GM12872 (cell line): ENCODE results near the gene MARCO.
A peak's percentile ranks its signal among the peaks of the same experiment; 100 is the strongest.

Experiments used
- TF ChIP-seq, protein P1 (sequence below): IDR thresholded peaks from 3 replicates; pipeline ENCODE4 v1.5.1; 2011; ENCODE audit warnings: low read depth, mild to moderate bottlenecking, low read length, moderate library complexity; ENCODE audit not compliant: insufficient read depth

MARCO gene

DNA sequence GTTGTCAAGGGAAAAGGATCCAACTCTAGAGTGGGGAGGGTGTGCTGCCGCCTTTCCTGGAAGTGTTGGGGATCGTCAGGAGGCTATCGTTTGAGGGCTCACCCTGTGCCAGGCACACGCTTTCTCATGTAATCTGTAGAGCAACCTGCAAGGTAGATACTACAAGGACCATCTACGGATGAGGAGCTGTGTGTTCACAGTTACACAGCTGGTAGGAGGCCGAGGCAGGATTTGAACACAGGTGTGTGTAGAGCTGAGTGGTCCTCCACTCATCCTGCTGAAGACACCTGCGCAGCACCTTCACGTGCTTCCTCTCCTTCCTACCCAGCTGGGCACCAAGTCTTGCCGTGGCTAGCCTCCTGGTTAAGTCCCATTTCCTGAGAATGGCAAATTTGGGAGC, 68.3 kb downstream of the MARCO start:
- TF ChIP-seq, protein P1, sequence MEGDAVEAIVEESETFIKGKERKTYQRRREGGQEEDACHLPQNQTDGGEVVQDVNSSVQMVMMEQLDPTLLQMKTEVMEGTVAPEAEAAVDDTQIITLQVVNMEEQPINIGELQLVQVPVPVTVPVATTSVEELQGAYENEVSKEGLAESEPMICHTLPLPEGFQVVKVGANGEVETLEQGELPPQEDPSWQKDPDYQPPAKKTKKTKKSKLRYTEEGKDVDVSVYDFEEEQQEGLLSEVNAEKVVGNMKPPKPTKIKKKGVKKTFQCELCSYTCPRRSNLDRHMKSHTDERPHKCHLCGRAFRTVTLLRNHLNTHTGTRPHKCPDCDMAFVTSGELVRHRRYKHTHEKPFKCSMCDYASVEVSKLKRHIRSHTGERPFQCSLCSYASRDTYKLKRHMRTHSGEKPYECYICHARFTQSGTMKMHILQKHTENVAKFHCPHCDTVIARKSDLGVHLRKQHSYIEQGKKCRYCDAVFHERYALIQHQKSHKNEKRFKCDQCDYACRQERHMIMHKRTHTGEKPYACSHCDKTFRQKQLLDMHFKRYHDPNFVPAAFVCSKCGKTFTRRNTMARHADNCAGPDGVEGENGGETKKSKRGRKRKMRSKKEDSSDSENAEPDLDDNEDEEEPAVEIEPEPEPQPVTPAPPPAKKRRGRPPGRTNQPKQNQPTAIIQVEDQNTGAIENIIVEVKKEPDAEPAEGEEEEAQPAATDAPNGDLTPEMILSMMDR = no peak

DNA sequence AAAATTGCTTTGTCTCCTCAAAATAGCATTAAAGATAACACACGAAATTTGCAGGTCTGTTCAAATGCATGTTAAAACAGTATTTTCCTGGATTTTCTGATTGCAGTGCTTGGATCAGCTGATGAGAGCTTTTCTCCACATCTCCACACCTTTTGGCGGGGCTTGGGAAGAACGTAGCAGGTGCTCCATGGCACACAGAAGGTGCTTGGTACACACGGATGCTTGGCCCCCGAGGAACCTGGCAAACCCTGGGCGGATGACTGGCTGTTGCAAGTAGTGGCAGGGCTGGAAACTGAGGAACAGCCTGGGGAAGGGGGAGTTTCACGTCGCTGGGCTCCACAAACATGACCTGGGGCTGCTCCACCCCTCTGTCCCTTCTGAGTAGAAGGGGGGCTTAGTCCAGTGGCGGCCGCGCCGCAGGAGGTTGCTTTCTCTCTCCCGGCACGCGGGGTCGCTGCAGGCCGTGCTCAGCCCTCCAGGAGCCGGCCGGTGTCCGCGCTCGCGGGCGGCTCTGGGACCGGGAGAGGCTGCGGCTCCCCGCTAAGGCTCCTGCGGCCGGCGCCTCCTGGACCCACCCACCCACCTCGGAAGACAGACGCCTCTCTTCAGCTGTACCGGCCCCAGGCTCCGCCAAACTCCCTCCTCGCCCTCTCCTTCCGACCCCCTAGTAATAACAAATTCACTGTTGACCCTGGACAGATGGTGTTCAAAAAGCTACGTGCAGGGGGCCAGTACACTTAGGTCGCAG, 69.3 kb downstream of the MARCO start:
- TF ChIP-seq, protein P1 = peak; percentile 45

- TF ChIP-seq, protein P1 = no peak
These were observed 69.9 kb downstream of the MARCO start for GRCh38 chr2:119011910-119012209.

- TF ChIP-seq, protein P1 = no peak
These were observed 70.6 kb downstream of the MARCO start for GRCh38 chr2:119012345-119013301.

GRCh38 chr2:119013671-119014070, 71.7 kb downstream of the MARCO start:
- TF ChIP-seq, protein P1 = no peak

DNA sequence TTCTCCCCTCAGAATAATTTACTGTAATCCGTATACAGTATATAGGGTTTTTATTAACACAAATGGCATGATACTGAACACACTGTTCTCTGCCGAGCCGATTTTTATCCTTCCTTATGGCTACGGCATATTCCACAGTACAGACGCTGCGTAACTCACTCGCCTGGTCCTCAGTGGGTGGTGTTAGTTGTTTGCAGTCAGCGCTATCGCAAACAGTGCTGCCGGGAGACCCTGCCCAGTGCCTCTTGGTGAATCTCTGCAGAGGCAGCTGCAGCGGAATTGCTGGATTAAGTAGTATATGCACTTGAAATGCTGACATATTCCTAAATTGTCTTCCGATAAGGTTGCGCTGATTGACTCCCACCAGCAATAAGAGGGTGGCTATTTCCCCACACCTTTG, 73.9 kb downstream of the MARCO start:
- TF ChIP-seq, protein P1 = no peak

- TF ChIP-seq, protein P1 = no peak
These were observed 77.5 kb downstream of the MARCO start for GRCh38 chr2:119019521-119019920.
